Panc1 (cell line): ENCODE results near the gene SCN3B.

Experiments
- CTCF ChIP-seq: fragments of 450-650 bp; IDR thresholded peaks from 2 replicates; pipeline ENCODE4 v1.5.1; 2017; ENCODE audit warnings: mild to moderate bottlenecking
- POLR2AphosphoS5 ChIP-seq: IDR thresholded peaks from 2 replicates; pipeline ENCODE4 v1.6.1; 2012; ENCODE audit warnings: mild to moderate bottlenecking, low read depth, low read length, moderate library complexity
- REST ChIP-seq, 2 experiments: IDR thresholded peaks; 2 replicates each; pipeline ENCODE4 v1.6.1; 2011 to 2012; ENCODE audit warnings: low read depth in 2 of 2, control low read depth in 1 of 2, low read length in 1 of 2, mild to moderate bottlenecking in 1 of 2, moderate library complexity in 1 of 2; ENCODE audit not compliant: insufficient read depth in 1 of 2
- SIN3A ChIP-seq: IDR thresholded peaks from 2 replicates; pipeline ENCODE4 v1.6.1; 2012; ENCODE audit warnings: low read depth, mild to moderate bottlenecking, low read length, moderate library complexity, borderline replicate concordance; ENCODE audit not compliant: insufficient read depth
- TCF7L2 ChIP-seq: IDR thresholded peaks from 2 replicates; pipeline ENCODE4 v1.6.1; 2011; ENCODE audit warnings: mild to moderate bottlenecking, low read depth, low read length, inconsistent platforms

DNA sequence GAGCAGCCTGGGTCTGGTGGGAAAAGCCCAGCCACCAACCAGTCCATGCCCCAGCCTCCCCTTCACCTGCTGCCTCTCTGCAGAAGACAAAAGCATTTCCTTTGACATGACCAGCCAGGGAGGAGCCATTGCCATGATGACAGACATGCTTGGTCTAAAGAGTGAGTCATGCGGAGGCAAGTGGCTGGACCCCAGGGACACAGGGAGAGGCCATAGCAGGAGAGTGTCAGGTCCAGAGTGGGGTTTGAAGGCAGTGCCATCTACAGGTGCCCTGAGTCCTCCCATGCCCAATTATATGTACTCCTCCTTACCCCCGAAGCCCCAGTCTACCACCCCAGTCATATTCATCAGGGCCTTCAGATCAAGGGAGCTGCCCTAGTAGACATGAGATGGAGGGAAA, 67.4 kb downstream of the SCN3B start:
- no peak for TF ChIP-seq CTCF
- no peak for TF ChIP-seq TCF7L2
- no peak for TF ChIP-seq REST (IDR thresholded peaks at IDR 0.05; ENCODE audit: insufficient read depth in 1 of 2, low read depth in 2 of 2, low read length in 1 of 2)
- TF ChIP-seq POLR2AphosphoS5 = no peak
- no peak for TF ChIP-seq SIN3A
